GM12878 (cell line): ENCODE measurements around the gene CDC37. TPM values are rescaled to one million over a fixed set of nuclear protein-coding genes. Genes with fewer than 3 reads are reported as not detected.

Source experiments
- ATAC-seq: fragments of 200-7000 bp; cut with Tn5 transposase; 3 replicates; pipeline ENCODE4 v1.9.1; 2020; ENCODE audit warnings: mild to moderate bottlenecking, moderate library complexity
- BruUV-seq: library from RNA; stranded (reverse); fragments of 400-500 nt; replicated peaks from 2 replicates; lab custom pipeline; 2021; lab: Mats Ljungman, UMichigan
- CTCF ChIA-PET: fragments of 300-600 bp; sonication (Branson Sonifier 250); formaldehyde crosslinking; extraction: SDS; loops from one replicate; lab custom pipeline; 2021; ENCODE audit warnings: inconsistent platforms; lab: Yijun Ruan, JAX
- POLR2A ChIA-PET: fragments of 350-600 bp; formaldehyde crosslinking; extraction: SDS; loops from one replicate; lab custom pipeline; 2021; ENCODE audit warnings: inconsistent platforms; lab: Charles Lee
- RAD21 ChIA-PET: fragments of 300-600 bp; sonication (Branson Sonifier 250); formaldehyde crosslinking; loops from one replicate; lab custom pipeline; 2023; ENCODE audit warnings: antibody characterized with exemption; ENCODE audit not compliant: unreplicated experiment; lab: Charles Lee
- SMC1A ChIA-PET: fragments of 300-600 bp; sonication (Branson Sonifier 250); formaldehyde crosslinking; loops from one replicate; lab custom pipeline; 2023; ENCODE audit not compliant: unreplicated experiment, uncharacterized antibody; lab: Charles Lee
- DNase-seq: peaks from one replicate; pipeline ENCODE4 v3.0.0-alpha.2; 2011; ENCODE audit warnings: low read depth, low spot score
- FAIRE-seq: peaks from 3 replicates; lab custom pipeline; 2011; peaks lifted over from hg19 to GRCh38; lab: Jason Lieb, UNC
- H2AFZ ChIP-seq: 2 replicates; pipeline ENCODE4 v1.6.0; 2011; ENCODE audit warnings: low read depth, low read length, control low read depth; ENCODE audit not compliant: control insufficient read depth
- H3K27ac ChIP-seq: 2 replicates; pipeline ENCODE4 v1.5.1; 2011; ENCODE audit warnings: control low read depth; ENCODE audit not compliant: control insufficient read depth, insufficient read depth
- H3K27me3 ChIP-seq, 2 experiments: replicated peaks in 1 of 2; 2 replicates each; pipeline versions ENCODE4 v1.6.0 to v1.6.1; 2011; ENCODE audit warnings: low read length in 1 of 2; ENCODE audit not compliant: control insufficient read depth in 2 of 2, insufficient read depth in 2 of 2
- H3K36me3 ChIP-seq, 2 experiments: 2 replicates each; pipeline ENCODE4 v1.5.1; 2011; ENCODE audit warnings: low read length in 1 of 2; ENCODE audit not compliant: control insufficient read depth in 2 of 2, insufficient read depth in 2 of 2
- H3K4me1 ChIP-seq: 2 replicates; pipeline ENCODE4 v1.6.1; 2011; ENCODE audit warnings: mild to moderate bottlenecking, low read length, moderate library complexity, mixed read lengths; ENCODE audit not compliant: control insufficient read depth, insufficient read depth
- H3K4me2 ChIP-seq: 2 replicates; pipeline ENCODE4 v1.6.0; 2011; ENCODE audit warnings: control low read depth; ENCODE audit not compliant: control insufficient read depth, insufficient read depth
- H3K4me3 ChIP-seq: fragments of 200-600 bp; sonication (generic); 2 replicates; pipeline ENCODE4 v1.5.1; 2016
- H3K79me2 ChIP-seq: 2 replicates; pipeline ENCODE4 v1.6.0; 2011; ENCODE audit warnings: low read length; ENCODE audit not compliant: control insufficient read depth, insufficient read depth
- H3K9ac ChIP-seq: 2 replicates; pipeline ENCODE4 v1.8.0; 2011; ENCODE audit warnings: low read length, control low read depth, mixed read lengths; ENCODE audit not compliant: control insufficient read depth, insufficient read depth
- H3K9me3 ChIP-seq: replicated peaks from 3 replicates; pipeline ENCODE4 v1.5.1; 2011; ENCODE audit warnings: mild to moderate bottlenecking, low read length; ENCODE audit not compliant: control insufficient read depth, insufficient read depth
- H4K20me1 ChIP-seq: 2 replicates; pipeline ENCODE4 v1.6.0; 2011; ENCODE audit not compliant: control insufficient read depth, insufficient read depth
- ETV6 ChIP-seq, 2 experiments: fragments of 450-650 bp in 1 of 2; IDR thresholded peaks in 1 of 2; conservative IDR thresholded peaks in 1 of 2; 2 replicates each; pipeline ENCODE4 v1.6.1; 2014; ENCODE audit warnings: antibody characterized with exemption in 1 of 2, borderline replicate concordance in 1 of 2, low read depth in 1 of 2, mild to moderate bottlenecking in 1 of 2, moderate library complexity in 1 of 2
- FOXM1 ChIP-seq: IDR thresholded peaks from 2 replicates; pipeline ENCODE4 v1.6.1; 2012; ENCODE audit warnings: low read depth, mild to moderate bottlenecking, inconsistent platforms, low read length, moderate library complexity
- HDGF ChIP-seq: fragments of 450-650 bp; IDR thresholded peaks from 2 replicates; pipeline ENCODE4 v1.6.1; 2016; ENCODE audit warnings: antibody characterized with exemption
- MXI1 ChIP-seq: fragments of 150-350 bp; IDR thresholded peaks from 2 replicates; pipeline ENCODE4 v1.6.1; 2011; ENCODE audit warnings: low read depth, mild to moderate bottlenecking, inconsistent platforms, low read length, improper control_type of control experiment
- NR2C1 ChIP-seq: fragments of 450-650 bp; IDR thresholded peaks from 2 replicates; pipeline ENCODE4 v1.6.1; 2017; ENCODE audit warnings: antibody characterized with exemption, mild to moderate bottlenecking, moderate library complexity
- NR2C2 ChIP-seq: IDR thresholded peaks from 2 replicates; pipeline ENCODE4 v1.6.1; 2011; ENCODE audit warnings: borderline replicate concordance, low read depth; ENCODE audit not compliant: control insufficient read depth, insufficient read length
- PBX3 ChIP-seq: IDR thresholded peaks from 2 replicates; pipeline ENCODE4 v1.6.1; 2011; ENCODE audit warnings: mild to moderate bottlenecking, low read depth, low read length, moderate library complexity; ENCODE audit not compliant: insufficient replicate concordance
- STAT3 ChIP-seq: IDR thresholded peaks from 2 replicates; pipeline ENCODE4 v1.6.1; 2011; ENCODE audit warnings: low read depth, low read length, improper control_type of control experiment
- USF1 ChIP-seq: IDR thresholded peaks from 2 replicates; pipeline ENCODE4 v1.6.1; 2011; ENCODE audit warnings: borderline replicate concordance, low read depth, mild to moderate bottlenecking, moderate library complexity, mixed read lengths, low read length; ENCODE audit not compliant: insufficient read depth; ENCODE audit errors: extremely low read length
- ZBTB40 ChIP-seq: fragments of 450-650 bp; IDR thresholded peaks from 2 replicates; pipeline ENCODE4 v1.6.1; 2016; ENCODE audit warnings: mild to moderate bottlenecking, moderate library complexity, borderline replicate concordance
- WGBS: methylation state at CpG from one replicate; pipeline ENCODE4 v1.1.6; 2016; ENCODE audit warnings: low lambda C conversion rate; ENCODE audit not compliant: insufficient replicate concordance, insufficient coverage; ENCODE audit errors: missing lambda C conversion rate; 5-methylcytosine and 5-hydroxymethylcytosine counted together
- in situ Hi-C: fragments of 300-500 bp; cut with MboI; formaldehyde crosslinking; loops from 9 replicates; pipeline ENCODE4 v1.14.3; 2018; ENCODE audit warnings: mixed read lengths
- intact Hi-C: fragments of 100-400 bp; cut with micrococcal nuclease; formaldehyde crosslinking; loops from one replicate; pipeline ENCODE4 v1.14.2; 2022; ENCODE audit not compliant: unreplicated experiment
- polyA plus RNA-seq, 11 experiments: library from polyadenylated mRNA; depleted of rRNA in 4 of 11; unstranded in 6 of 11; stranded (reverse) in 5 of 11; fragments of >200 nt; fragmentation: Nextera tagmentation in 4 of 11; fragmentation: Illumina TruSeq in 1 of 11; extraction: Ambion mirVana in 4 of 11; extraction: Trizol in 1 of 11; gene quantifications; 1 replicate in 1 of 11; 2 replicates in 10 of 11; pipeline versions ENCODE4 v1.2.1 to v1.2.3, GENCODE V29; 2011 to 2016; ENCODE audit warnings: inconsistent platforms in 2 of 11, missing spikeins in 2 of 11, low read depth in 1 of 11
- total RNA-seq, 4 experiments: library from RNA; depleted of rRNA in 3 of 4; stranded (reverse); fragments of >200 nt in 3 of 4; fragmentation: Illumina TruSeq in 1 of 4; extraction: Trizol in 1 of 4; gene quantifications; 2 replicates each; pipeline versions ENCODE4 v1.2.1 to v1.2.3, GENCODE V29; 2013 to 2021
- TF ChIP-seq, protein P1 (sequence below): IDR thresholded peaks from 2 replicates; pipeline ENCODE4 v1.6.1; 2012; ENCODE audit warnings: low read length, inconsistent platforms

CDC37 gene
- total and polyA plus RNA-seq, 10 of the 15 experiments (the other 5 are each of a cell fraction or from before 2014, with no cell fraction given): 4.7 to 265 (median 176) TPM

GRCh38 chr19:10416380-10417257 is 13.3 kb upstream of the CDC37 start:
- peak; percentile 53 for ATAC-seq
- H3K4me2 ChIP-seq: peak overlapping the region; percentile 71
- H3K79me2 ChIP-seq: no peaks in the 10 kb centered on the region
- H4K20me1 ChIP-seq: no peaks in the 10 kb centered on the region
- FAIRE-seq: peak; percentile 54
- RAD21 ChIA-PET: interaction anchor here (0.7 to 10.2 kb wide), 12 partner anchors 9 to 158 kb away, joined by 3 to 209 read pairs (median 5); partner anchors contain the start of genes CDC37 and ICAM1
- H3K27ac ChIP-seq: peak overlapping the region; percentile 72
- no peaks in the 10 kb centered on the region for H3K36me3 ChIP-seq
- BruUV-seq: no TSS peak
- peaks cover 0 to 16% of the 10 kb centered on the region in 2 experiments; a peak in 3 of 4 replicates for H3K27me3 ChIP-seq
- SMC1A ChIA-PET: interaction anchor here (1.1 to 16.0 kb wide), 7 partner anchors 10 to 152 kb away, joined by 3 to 364 read pairs (median 4); partner anchors contain the start of genes CDC37, CDKN2D, ICAM1 and PDE4A
- intact Hi-C loops (loop anchor here (10.0 kb wide), 1 partner anchor 238 kb away; the partner anchor contains the start of gene ILF3), in situ Hi-C loops (no loop called here)
- peak overlapping the region; percentile 70 for H2AFZ ChIP-seq
- peaks cover 2% of the 10 kb centered on the region; the same call in 2 of the 3 replicates for H3K9me3 ChIP-seq
- CTCF ChIA-PET: interaction anchor here (0.5 to 28.5 kb wide), 18 partner anchors 6 to 283 kb away, joined by 3 to 1053 read pairs (median 3); partner anchors contain the start of genes CDC37, CDKN2D, ICAM1 and KRI1
- POLR2A ChIA-PET: interaction anchor here (0.6 to 7.8 kb wide), 12 partner anchors 9 to 151 kb away, joined by 3 to 122 read pairs (median 4); partner anchors contain the start of genes CDC37, ICAM1, KRI1 and TYK2
- DNase-seq: peak; percentile 60
- H3K4me3 ChIP-seq: peak overlapping the region; percentile 71
- H3K4me1 ChIP-seq: peaks cover 51% of the 10 kb centered on the region
- H3K9ac ChIP-seq: peak overlapping the region; percentile 46
- 2% methylated on average over 65 of the region's 67 CpGs for WGBS
- TF ChIP-seq ZBTB40: no peak
- no peak for TF ChIP-seq PBX3
- peak; percentile 42 for TF ChIP-seq NR2C1
- no peak for TF ChIP-seq STAT3
- peak in 1 of 2 experiments; percentile 21; a peak in 1 of 4 replicates for TF ChIP-seq ETV6 (conservative IDR thresholded peaks at IDR 0.05 in 1 of 2, IDR thresholded peaks at IDR 0.05 in 1 of 2; ENCODE audit: borderline replicate concordance in 1 of 2, low read depth in 1 of 2)
- TF ChIP-seq FOXM1: no peak
- TF ChIP-seq NR2C2: no peak
- peak; percentile 83 for TF ChIP-seq HDGF
- TF ChIP-seq, protein P1, sequence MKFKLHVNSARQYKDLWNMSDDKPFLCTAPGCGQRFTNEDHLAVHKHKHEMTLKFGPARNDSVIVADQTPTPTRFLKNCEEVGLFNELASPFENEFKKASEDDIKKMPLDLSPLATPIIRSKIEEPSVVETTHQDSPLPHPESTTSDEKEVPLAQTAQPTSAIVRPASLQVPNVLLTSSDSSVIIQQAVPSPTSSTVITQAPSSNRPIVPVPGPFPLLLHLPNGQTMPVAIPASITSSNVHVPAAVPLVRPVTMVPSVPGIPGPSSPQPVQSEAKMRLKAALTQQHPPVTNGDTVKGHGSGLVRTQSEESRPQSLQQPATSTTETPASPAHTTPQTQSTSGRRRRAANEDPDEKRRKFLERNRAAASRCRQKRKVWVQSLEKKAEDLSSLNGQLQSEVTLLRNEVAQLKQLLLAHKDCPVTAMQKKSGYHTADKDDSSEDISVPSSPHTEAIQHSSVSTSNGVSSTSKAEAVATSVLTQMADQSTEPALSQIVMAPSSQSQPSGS: no peak
- peak; percentile 94 for TF ChIP-seq MXI1
- TF ChIP-seq USF1: peak; percentile 55
